PC-3 (cell line): ENCODE measurements around the gene BZW1.

Source experiments
- EZH2 ChIP-seq: fragments of 300-600 bp; sonication (generic); IDR thresholded peaks from one replicate; pipeline ENCODE4 v1.6.1; 2017; ENCODE audit warnings: antibody characterized with exemption, mild to moderate bottlenecking, low read length; ENCODE audit not compliant: unreplicated experiment
- EZH2phosphoT487 ChIP-seq: fragments of 300-600 bp; sonication (generic); IDR thresholded peaks from 2 replicates; pipeline ENCODE4 v1.6.1; 2018; ENCODE audit warnings: mild to moderate bottlenecking, antibody characterized with exemption, low read length, borderline replicate concordance
- TF ChIP-seq, protein P1 (sequence below): fragments of 300-600 bp; sonication (generic); conservative IDR thresholded peaks from 2 replicates; pipeline ENCODE4 v1.5.1; 2017; ENCODE audit warnings: antibody characterized with exemption, low read depth, mild to moderate bottlenecking, low read length

DNA sequence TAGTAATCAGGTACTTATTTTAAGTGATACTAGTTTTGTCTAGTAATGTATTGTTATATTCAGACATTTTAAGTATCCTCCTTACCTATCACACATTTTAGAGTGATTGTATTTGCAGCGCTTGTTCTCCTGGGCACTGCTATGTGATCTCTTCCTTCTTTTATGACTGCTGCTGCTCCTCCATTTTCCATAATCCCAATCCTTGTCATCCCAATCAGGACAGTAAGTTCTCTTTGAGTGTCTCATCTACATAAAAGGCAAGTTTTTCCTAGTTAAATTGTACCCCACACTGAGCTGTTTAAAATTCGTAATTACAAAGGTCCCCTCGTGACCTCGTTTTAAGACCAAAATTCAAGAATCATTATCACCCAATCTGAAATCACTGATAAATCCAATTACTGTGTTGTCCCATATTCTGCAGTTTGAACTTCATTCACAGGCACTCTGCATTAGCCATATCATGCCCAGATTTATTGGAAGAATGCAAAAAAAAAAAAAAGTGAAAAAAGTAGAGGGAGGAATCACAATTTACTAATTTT is 50.0 kb downstream of the BZW1 start:
- TF ChIP-seq, protein P1, sequence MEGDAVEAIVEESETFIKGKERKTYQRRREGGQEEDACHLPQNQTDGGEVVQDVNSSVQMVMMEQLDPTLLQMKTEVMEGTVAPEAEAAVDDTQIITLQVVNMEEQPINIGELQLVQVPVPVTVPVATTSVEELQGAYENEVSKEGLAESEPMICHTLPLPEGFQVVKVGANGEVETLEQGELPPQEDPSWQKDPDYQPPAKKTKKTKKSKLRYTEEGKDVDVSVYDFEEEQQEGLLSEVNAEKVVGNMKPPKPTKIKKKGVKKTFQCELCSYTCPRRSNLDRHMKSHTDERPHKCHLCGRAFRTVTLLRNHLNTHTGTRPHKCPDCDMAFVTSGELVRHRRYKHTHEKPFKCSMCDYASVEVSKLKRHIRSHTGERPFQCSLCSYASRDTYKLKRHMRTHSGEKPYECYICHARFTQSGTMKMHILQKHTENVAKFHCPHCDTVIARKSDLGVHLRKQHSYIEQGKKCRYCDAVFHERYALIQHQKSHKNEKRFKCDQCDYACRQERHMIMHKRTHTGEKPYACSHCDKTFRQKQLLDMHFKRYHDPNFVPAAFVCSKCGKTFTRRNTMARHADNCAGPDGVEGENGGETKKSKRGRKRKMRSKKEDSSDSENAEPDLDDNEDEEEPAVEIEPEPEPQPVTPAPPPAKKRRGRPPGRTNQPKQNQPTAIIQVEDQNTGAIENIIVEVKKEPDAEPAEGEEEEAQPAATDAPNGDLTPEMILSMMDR: no peak
- TF ChIP-seq EZH2 (no peak), EZH2phosphoT487 (no peak)
